Measurements from ENCODE around the gene SPATA7.

The SPATA7 gene

GRCh38 chr14:88421286-88421685, 35.8 kb downstream of the SPATA7 start:
- FAIRE-seq (no peak), DNase-seq (ENCODE audit: insufficient read length) (no peak)
- no peak for TF ChIP-seq POLR2A (IDR thresholded peaks at IDR 0.05; ENCODE audit: low read depth, low read length)
- no peak for TF ChIP-seq POLR2AphosphoS5 (IDR thresholded peaks at IDR 0.05; ENCODE audit: low read depth, low read length)
- no peak for TF ChIP-seq TAF1 (IDR thresholded peaks at IDR 0.05; ENCODE audit: borderline replicate concordance, low read depth, low read length)

- no peak for TF ChIP-seq POLR2A (IDR thresholded peaks at IDR 0.05; ENCODE audit: low read depth, low read length)
- no peak for FAIRE-seq
- DNase-seq (ENCODE audit: insufficient read length), result no peak
These were observed 36.6 kb downstream of the SPATA7 start for GRCh38 chr14:88422047-88422446.

GRCh38 chr14:88422919-88423650, 37.6 kb downstream of the SPATA7 start:
- no peak for TF ChIP-seq TAF1 (IDR thresholded peaks at IDR 0.05; ENCODE audit: borderline replicate concordance, low read depth, low read length)
- TF ChIP-seq POLR2A (IDR thresholded peaks at IDR 0.05; ENCODE audit: low read depth, low read length), result no peak
- no peak for TF ChIP-seq POLR2AphosphoS5 (IDR thresholded peaks at IDR 0.05; ENCODE audit: low read depth, low read length)
- FAIRE-seq (no peak), DNase-seq (ENCODE audit: insufficient read length) (no peak)

- TF ChIP-seq POLR2A (IDR thresholded peaks at IDR 0.05; ENCODE audit: low read depth, low read length) (no peak), POLR2AphosphoS5 (IDR thresholded peaks at IDR 0.05; ENCODE audit: low read depth, low read length) (no peak), TAF1 (IDR thresholded peaks at IDR 0.05; ENCODE audit: borderline replicate concordance, low read depth, low read length) (no peak)
- DNase-seq (ENCODE audit: insufficient read length) (no peak), FAIRE-seq (no peak)
These were observed 39.1 kb downstream of the SPATA7 start for GRCh38 chr14:88424573-88424972.

GRCh38 chr14:88426271-88426670, 40.8 kb downstream of the SPATA7 start:
- TF ChIP-seq POLR2A (IDR thresholded peaks at IDR 0.05; ENCODE audit: low read depth, low read length) (no peak), TAF1 (IDR thresholded peaks at IDR 0.05; ENCODE audit: borderline replicate concordance, low read depth, low read length) (no peak), POLR2AphosphoS5 (IDR thresholded peaks at IDR 0.05; ENCODE audit: low read depth, low read length) (no peak)
- no peak for DNase-seq (ENCODE audit: insufficient read length)
- FAIRE-seq, result no peak

- TF ChIP-seq POLR2AphosphoS5 (IDR thresholded peaks at IDR 0.05; ENCODE audit: low read depth, low read length) (no peak), TAF1 (IDR thresholded peaks at IDR 0.05; ENCODE audit: borderline replicate concordance, low read depth, low read length) (no peak)
These were observed 45.5 kb downstream of the SPATA7 start for GRCh38 chr14:88430976-88431375.

GRCh38 chr14:88437658-88438057, 52.2 kb downstream of the SPATA7 start:
- no peak for TF ChIP-seq POLR2AphosphoS5 (IDR thresholded peaks at IDR 0.05; ENCODE audit: low read depth, low read length)
- no peak for TF ChIP-seq TAF1 (IDR thresholded peaks at IDR 0.05; ENCODE audit: borderline replicate concordance, low read depth, low read length)
- no peak for TF ChIP-seq POLR2A (IDR thresholded peaks at IDR 0.05; ENCODE audit: low read depth, low read length)
- FAIRE-seq, result no peak
- DNase-seq (ENCODE audit: insufficient read length), result no peak

More at GRCh38 chr14:88430976-88431375, 45.5 kb downstream of the SPATA7 start:
- FAIRE-seq, result no peak
- DNase-seq (ENCODE audit: insufficient read length), result no peak

- TF ChIP-seq POLR2AphosphoS5 (IDR thresholded peaks at IDR 0.05; ENCODE audit: low read depth, low read length) (no peak), POLR2A (IDR thresholded peaks at IDR 0.05; ENCODE audit: low read depth, low read length) (no peak), TAF1 (IDR thresholded peaks at IDR 0.05; ENCODE audit: borderline replicate concordance, low read depth, low read length) (no peak)
- no peak for DNase-seq (ENCODE audit: insufficient read length)
- no peak for FAIRE-seq
These were observed 53.6 kb downstream of the SPATA7 start for GRCh38 chr14:88439088-88439487.

GRCh38 chr14:88452231-88452630, 66.8 kb downstream of the SPATA7 start:
- DNase-seq (ENCODE audit: insufficient read length), result no peak
- TF ChIP-seq POLR2AphosphoS5 (IDR thresholded peaks at IDR 0.05; ENCODE audit: low read depth, low read length) (no peak), TAF1 (IDR thresholded peaks at IDR 0.05; ENCODE audit: borderline replicate concordance, low read depth, low read length) (no peak)
- no peak for FAIRE-seq

GRCh38 chr14:88454886-88455285, 69.4 kb downstream of the SPATA7 start:
- no peak for FAIRE-seq
- TF ChIP-seq TAF1 (IDR thresholded peaks at IDR 0.05; ENCODE audit: borderline replicate concordance, low read depth, low read length) (no peak), POLR2AphosphoS5 (IDR thresholded peaks at IDR 0.05; ENCODE audit: low read depth, low read length) (no peak), POLR2A (IDR thresholded peaks at IDR 0.05; ENCODE audit: low read depth, low read length) (no peak)
- no peak for DNase-seq (ENCODE audit: insufficient read length)

- no peak for DNase-seq (ENCODE audit: insufficient read length)
- TF ChIP-seq POLR2A (IDR thresholded peaks at IDR 0.05; ENCODE audit: low read depth, low read length) (no peak), POLR2AphosphoS5 (IDR thresholded peaks at IDR 0.05; ENCODE audit: low read depth, low read length) (no peak), TAF1 (IDR thresholded peaks at IDR 0.05; ENCODE audit: borderline replicate concordance, low read depth, low read length) (no peak)
- FAIRE-seq, result no peak
These were observed 77.9 kb downstream of the SPATA7 start for GRCh38 chr14:88463318-88463717.

- FAIRE-seq (no peak), DNase-seq (ENCODE audit: insufficient read length) (no peak)
These were observed 82.9 kb downstream of the SPATA7 start for GRCh38 chr14:88468406-88468805.

More at GRCh38 chr14:88468406-88468805, 82.9 kb downstream of the SPATA7 start:
- TF ChIP-seq POLR2AphosphoS5 (IDR thresholded peaks at IDR 0.05; ENCODE audit: low read depth, low read length) (no peak), TAF1 (IDR thresholded peaks at IDR 0.05; ENCODE audit: borderline replicate concordance, low read depth, low read length) (no peak)

Data from GM12892 (cell line).